ENCODE data around the gene DAAM2.

The DAAM2 gene

DNA sequence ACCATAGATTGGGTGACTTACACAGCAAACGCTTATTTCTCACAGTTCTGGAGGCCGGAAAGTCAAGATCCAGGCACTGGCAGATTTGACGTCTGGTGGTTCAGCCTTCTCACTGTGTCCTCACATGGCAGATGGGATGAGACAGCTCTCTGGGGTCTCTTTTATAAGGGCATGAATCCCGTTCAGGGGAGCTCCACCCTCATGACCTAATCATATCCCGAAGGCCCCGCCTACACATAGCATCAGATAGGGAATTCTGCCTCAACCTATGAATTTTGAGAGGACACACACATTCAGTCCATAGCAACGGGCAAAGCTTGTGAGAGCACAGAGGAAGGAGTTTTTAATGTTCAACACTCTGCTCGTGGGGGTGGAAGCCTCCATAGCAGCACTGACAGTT, 27.5 kb downstream of the DAAM2 start:
- DNase-seq (ENCODE audit: extremely low spot score), result no peak
- POLR2A ChIA-PET, result no interaction called here

DNA sequence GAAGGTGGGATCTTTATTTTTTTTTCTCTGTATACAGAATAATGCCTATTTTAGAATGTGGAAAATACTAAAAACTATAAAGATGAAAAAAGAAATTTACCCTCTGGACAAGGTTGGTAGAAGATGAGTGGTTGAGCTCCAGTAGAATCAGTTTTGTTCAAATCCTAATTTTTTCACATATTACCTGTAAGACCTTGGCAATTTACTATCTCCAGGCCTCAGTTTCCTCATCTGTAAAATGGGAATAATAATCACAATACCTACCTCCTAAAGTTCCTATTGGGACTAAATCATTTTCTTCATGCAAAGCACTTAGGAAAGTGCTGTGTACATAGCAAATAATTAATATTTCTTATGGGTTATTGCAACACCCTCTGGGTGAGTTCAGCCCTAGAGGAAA, 28.4 kb downstream of the DAAM2 start:
- no peak for DNase-seq (ENCODE audit: extremely low spot score)
- ChIA-PET POLR2A (no interaction called here), CTCF (no interaction called here)
- TF ChIP-seq, protein P1, sequence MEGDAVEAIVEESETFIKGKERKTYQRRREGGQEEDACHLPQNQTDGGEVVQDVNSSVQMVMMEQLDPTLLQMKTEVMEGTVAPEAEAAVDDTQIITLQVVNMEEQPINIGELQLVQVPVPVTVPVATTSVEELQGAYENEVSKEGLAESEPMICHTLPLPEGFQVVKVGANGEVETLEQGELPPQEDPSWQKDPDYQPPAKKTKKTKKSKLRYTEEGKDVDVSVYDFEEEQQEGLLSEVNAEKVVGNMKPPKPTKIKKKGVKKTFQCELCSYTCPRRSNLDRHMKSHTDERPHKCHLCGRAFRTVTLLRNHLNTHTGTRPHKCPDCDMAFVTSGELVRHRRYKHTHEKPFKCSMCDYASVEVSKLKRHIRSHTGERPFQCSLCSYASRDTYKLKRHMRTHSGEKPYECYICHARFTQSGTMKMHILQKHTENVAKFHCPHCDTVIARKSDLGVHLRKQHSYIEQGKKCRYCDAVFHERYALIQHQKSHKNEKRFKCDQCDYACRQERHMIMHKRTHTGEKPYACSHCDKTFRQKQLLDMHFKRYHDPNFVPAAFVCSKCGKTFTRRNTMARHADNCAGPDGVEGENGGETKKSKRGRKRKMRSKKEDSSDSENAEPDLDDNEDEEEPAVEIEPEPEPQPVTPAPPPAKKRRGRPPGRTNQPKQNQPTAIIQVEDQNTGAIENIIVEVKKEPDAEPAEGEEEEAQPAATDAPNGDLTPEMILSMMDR (IDR thresholded peaks at IDR 0.05; ENCODE audit: control extremely low read depth, extremely low read depth, low read depth, missing control alignments), result no peak

More for the DNA sequence above, 27.5 kb downstream of the DAAM2 start:
- CTCF ChIA-PET, result no interaction called here
- TF ChIP-seq, protein P1 (IDR thresholded peaks at IDR 0.05; ENCODE audit: control extremely low read depth, extremely low read depth, low read depth, missing control alignments), result no peak

DNA sequence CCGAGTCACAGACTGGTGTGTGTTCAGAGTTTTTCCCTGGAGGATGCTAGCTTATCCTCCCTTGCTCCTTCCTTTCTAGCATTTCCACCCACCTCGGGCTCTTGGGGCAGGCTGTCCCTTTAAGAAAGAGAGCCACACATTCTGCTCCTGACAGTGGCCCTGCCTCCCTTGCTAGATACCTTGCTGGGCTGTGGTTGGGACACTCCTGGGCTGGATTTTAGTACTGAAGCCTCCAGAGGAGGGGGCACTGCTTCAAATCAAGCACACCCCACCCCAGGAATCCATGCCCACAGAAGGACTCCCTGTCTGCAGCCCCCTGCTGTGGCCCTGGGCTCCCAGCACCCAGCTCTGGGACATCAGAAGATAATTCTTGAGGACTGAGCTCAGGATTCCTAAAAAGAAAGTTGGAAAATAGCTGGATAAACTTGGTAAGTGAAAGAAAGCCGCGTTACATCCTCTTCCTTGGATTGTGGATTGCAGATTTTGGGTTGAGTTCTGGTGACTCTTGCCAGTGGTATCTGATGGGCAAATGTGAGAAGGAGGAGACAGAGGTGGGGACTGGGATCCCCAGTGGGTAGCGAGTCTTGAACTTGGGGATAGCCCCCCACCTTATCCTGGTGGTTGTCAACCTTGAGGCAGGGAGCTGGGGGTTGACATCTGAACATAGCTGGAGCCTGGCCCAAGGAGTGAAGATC, 29.0 kb downstream of the DAAM2 start:
- POLR2A ChIA-PET, result no interaction called here
- TF ChIP-seq, protein P1 (IDR thresholded peaks at IDR 0.05; ENCODE audit: control extremely low read depth, extremely low read depth, low read depth, missing control alignments), result no peak
- CTCF ChIA-PET, result interaction anchor here (0.9 kb wide), 1 partner anchor 14 kb away, joined by 3 read pairs; no protein-coding TSS in a partner anchor
- DNase-seq (ENCODE audit: extremely low spot score), result no peak

DNA sequence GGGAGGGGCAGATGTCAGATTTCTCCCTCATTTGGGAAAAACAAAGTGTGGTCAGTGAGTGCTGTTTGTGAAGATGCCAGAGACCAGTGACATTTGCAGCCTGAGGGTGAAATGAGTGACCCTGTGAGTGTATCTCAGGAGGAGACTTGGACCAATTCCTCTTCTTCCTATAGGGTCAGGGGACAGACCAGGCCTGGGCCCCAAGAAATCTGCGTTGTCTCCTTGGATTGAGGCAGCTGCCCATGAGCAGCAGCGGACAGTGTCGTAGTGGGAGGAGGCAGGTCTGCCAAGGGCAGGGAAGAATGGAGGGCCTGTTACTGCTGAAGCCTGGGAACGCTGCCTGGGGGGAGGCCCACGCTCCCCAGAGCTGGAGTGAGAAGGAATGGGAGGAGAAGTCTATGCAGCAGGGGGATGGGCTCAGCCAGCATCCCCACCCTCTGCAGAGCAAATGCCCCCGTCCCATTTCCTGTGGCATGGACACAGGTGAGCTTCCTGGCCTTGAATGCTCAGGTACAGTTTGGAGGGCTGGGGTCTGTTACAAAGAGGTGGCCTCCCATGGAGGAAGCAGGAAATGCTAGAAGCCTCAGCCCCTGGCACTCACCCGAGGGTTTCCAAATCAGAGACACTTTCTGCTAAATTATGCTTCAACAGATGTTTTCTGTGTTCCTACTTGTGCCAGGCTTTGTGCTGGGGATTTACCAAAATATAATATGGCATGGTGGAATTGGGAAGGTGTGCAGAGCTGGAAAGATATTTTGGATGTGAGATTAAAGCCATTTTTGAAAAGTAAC, 29.8 kb downstream of the DAAM2 start:
- ChIA-PET POLR2A (no interaction called here), CTCF (interaction anchor here (0.9 kb wide), 1 partner anchor 13 kb away, joined by 3 read pairs; no protein-coding TSS in a partner anchor)
- TF ChIP-seq, protein P1 (IDR thresholded peaks at IDR 0.05; ENCODE audit: control extremely low read depth, extremely low read depth, low read depth, missing control alignments), result no peak
- DNase-seq (ENCODE audit: extremely low spot score), result no peak

DNA sequence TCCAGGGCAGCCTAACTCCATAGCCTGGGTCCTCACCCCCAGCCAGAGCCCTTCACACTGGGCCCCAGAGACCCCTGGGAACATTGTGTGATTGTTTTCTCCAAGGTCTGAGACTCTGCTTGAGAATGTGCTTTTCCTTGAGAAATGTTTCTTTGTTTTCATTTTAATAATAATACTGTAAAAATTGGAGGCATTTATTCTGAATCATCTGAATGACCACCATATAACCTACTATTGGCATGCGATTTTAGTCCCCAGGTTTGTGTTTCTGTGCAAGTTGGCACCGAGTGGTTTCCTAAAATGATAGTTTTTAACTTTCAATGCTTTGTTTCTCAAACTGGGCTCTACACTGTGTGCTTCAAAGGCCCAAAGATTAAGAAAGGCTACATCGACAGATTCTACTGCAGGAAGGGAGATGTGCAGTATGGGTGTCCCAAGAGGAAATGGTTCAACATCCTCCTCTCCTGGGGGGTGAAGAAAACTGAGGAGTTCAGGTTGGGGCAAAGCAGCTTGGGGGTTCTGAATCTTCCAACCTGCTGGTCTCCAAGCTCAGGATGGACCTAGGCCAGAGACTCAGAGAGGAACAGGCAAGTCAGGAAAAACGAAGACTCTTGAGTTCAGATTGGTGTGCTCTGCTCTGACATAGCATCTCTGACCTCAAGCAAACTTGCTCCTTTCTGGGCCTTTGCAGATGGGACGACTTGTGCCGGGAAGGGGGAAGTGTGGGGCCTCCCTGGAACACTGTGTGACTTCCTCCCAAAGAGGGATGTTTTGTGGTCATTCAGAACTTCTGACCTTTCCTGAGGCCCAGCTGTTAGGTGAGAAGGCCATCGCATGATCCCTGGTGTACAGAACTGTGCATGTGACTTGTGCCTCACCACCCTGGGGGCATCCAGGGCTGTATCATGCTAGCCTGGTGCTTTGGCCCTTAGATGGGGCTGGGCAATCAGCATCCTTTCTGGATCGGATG, 31.0 kb downstream of the DAAM2 start:
- TF ChIP-seq, protein P1 (IDR thresholded peaks at IDR 0.05; ENCODE audit: control extremely low read depth, extremely low read depth, low read depth, missing control alignments), result no peak
- CTCF ChIA-PET, result interaction anchor here (1.9 kb wide), 1 partner anchor 13 kb away, joined by 5 read pairs; no protein-coding TSS in a partner anchor
- DNase-seq (ENCODE audit: extremely low spot score), result no peak
- POLR2A ChIA-PET, result no interaction called here

Data from GM10248 (cell line).